ENCODE measurements around the gene USP21. TPM values are rescaled to one million over a fixed set of nuclear protein-coding genes. Genes with fewer than 3 reads are reported as not detected.
A peak's percentile ranks its signal among the peaks of the same experiment; 100 is the strongest.

USP21 gene
- total RNA-seq, 2 donors from 2014 or later = 35.9 to 37.0 TPM

DNA sequence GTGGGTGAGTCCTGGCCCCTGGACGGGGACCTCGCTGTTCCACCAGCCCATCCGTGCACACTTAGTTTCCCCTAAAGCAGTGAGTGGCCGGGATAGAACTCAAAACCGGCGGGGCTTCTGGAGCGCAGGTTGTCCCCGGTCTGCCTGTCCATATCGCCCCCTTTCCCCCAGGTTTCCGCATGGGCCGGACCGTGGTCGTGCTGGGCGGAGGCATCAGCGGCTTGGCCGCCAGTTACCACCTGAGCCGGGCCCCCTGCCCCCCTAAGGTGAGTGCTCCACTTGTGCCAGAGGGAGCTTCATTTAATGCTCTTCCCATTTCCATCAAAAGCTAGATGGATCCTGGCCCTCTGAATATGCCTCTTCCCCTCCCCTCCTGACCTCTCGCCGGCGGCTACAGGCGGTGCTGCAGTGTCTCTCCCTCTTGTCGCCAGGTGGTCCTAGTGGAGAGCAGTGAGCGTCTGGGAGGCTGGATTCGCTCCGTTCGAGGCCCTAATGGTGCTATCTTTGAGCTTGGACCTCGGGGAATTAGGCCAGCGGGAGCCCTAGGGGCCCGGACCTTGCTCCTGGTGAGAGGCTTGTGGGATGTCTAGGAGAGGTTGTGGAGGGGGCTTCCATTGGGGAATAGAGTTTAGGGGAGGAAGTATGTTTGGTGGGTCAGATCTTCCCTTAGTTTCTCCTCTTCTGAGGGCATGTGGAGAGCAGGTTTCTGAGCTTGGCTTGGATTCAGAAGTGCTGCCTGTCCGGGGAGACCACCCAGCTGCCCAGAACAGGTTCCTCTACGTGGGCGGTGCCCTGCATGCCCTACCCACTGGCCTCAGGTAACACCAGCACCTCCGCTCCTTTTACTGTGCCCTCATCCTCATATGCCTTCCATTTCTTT lies 7.6 kb downstream of the USP21 start:
- ATAC-seq = no peak
- H3K27ac Mint-ChIP-seq = peak overlapping the region; percentile 97
- peaks cover 38% of the 10 kb centered on the region for H3K4me1 Mint-ChIP-seq
- no peak for DNase-seq
- peak overlapping the region; percentile 94 for H3K4me3 Mint-ChIP-seq
- no peaks in the 10 kb centered on the region for H3K9me3 ChIP-seq (ENCODE audit: control insufficient read depth, low read length, poor library complexity, severe bottlenecking)
- H3K27me3 Mint-ChIP-seq = no peaks in the 10 kb centered on the region
- H3K36me3 Mint-ChIP-seq (ENCODE audit: low read depth) = peaks cover 9% of the 10 kb centered on the region

GRCh38 chr1:161168906-161169305 lies 9.6 kb downstream of the USP21 start:
- H3K4me1 Mint-ChIP-seq = peaks cover 41% of the 10 kb centered on the region
- peak overlapping the region; percentile 41 for H3K27ac Mint-ChIP-seq
- no peaks in the 10 kb centered on the region for H3K9me3 ChIP-seq (ENCODE audit: control insufficient read depth, low read length, poor library complexity, severe bottlenecking)
- ATAC-seq (no peak), DNase-seq (no peak)
- H3K4me3 Mint-ChIP-seq = peak overlapping the region; percentile 94
- no peaks in the 10 kb centered on the region for H3K27me3 Mint-ChIP-seq
- peaks cover 6% of the 10 kb centered on the region for H3K36me3 Mint-ChIP-seq (ENCODE audit: low read depth)

GRCh38 chr1:161171191-161171590 lies 11.9 kb downstream of the USP21 start:
- Mint-ChIP-seq H3K4me3 (peak overlapping the region; percentile 25), H3K4me1 (peaks cover 47% of the 10 kb centered on the region), H3K27ac (peak overlapping the region; percentile 87), H3K27me3 (no peaks in the 10 kb centered on the region), H3K36me3 (ENCODE audit: low read depth) (peaks cover 9% of the 10 kb centered on the region)
- H3K9me3 ChIP-seq (ENCODE audit: control insufficient read depth, low read length, poor library complexity, severe bottlenecking) = no peaks in the 10 kb centered on the region
- no peak for ATAC-seq
- DNase-seq = no peak

DNA sequence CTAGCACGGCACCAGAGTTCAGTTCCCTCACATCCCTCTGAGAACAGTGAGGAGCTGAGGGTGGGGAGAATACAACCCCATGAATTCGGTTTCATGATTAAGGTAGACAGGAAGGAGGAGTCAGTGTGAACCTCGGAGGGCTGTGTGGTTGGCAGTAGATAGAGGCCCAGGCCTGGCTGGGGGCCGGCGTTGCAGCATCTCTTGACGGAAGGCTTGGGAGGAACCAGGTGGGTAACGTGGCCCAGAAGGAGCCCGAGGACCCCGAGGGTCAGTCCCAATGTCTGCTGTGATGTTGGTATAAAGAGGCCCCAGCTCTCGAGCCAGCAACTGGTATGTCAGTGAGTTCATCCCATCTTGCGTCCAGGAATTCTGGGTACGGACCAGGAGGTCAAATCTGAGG lies 12.4 kb downstream of the USP21 start:
- H3K27ac Mint-ChIP-seq = peak overlapping the region; percentile 87
- peaks cover 9% of the 10 kb centered on the region for H3K36me3 Mint-ChIP-seq (ENCODE audit: low read depth)

DNA sequence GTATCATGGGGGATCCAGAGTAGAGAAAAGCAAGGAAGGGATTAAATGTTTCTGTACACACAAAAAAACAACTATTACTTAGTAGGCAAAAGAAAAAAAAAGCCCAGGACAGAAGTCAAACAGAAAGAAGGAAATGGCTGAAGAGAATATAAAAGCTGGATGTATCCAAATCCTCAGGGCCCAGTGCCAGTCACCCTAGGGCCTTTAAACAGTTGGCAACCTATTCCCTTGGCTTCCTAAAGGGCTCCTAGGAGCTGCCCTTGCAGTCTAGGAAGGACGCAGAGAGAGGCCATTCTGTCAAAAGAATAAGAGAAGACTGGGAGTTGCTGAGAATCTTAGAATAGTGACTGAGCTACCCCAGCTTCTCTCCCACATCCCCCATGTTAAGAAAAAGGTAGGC lies 13.0 kb downstream of the USP21 start:
- peaks cover 12% of the 10 kb centered on the region for H3K36me3 Mint-ChIP-seq (ENCODE audit: low read depth)
- H3K4me3 Mint-ChIP-seq = no peak overlapping the region
- H3K4me1 Mint-ChIP-seq = peaks cover 49% of the 10 kb centered on the region
- no peak for DNase-seq
- H3K27ac Mint-ChIP-seq = peak overlapping the region; percentile 87
- no peaks in the 10 kb centered on the region for H3K27me3 Mint-ChIP-seq
- ATAC-seq = no peak
- no peaks in the 10 kb centered on the region for H3K9me3 ChIP-seq (ENCODE audit: control insufficient read depth, low read length, poor library complexity, severe bottlenecking)

More for the DNA sequence above, 12.4 kb downstream of the USP21 start:
- no peak overlapping the region for H3K4me3 Mint-ChIP-seq
- no peaks in the 10 kb centered on the region for H3K27me3 Mint-ChIP-seq
- H3K4me1 Mint-ChIP-seq = peaks cover 49% of the 10 kb centered on the region
- H3K9me3 ChIP-seq (ENCODE audit: control insufficient read depth, low read length, poor library complexity, severe bottlenecking) = no peaks in the 10 kb centered on the region
- no peak for ATAC-seq
- no peak for DNase-seq

- H3K27me3 Mint-ChIP-seq = no peaks in the 10 kb centered on the region
- peak overlapping the region; percentile 87 for H3K27ac Mint-ChIP-seq
- peaks cover 52% of the 10 kb centered on the region for H3K4me1 Mint-ChIP-seq
- peaks cover 12% of the 10 kb centered on the region for H3K36me3 Mint-ChIP-seq (ENCODE audit: low read depth)
- ATAC-seq = no peak
- H3K4me3 Mint-ChIP-seq = no peak overlapping the region
- H3K9me3 ChIP-seq (ENCODE audit: control insufficient read depth, low read length, poor library complexity, severe bottlenecking) = no peaks in the 10 kb centered on the region
- DNase-seq = no peak
Measured at GRCh38 chr1:161172776-161173376, 13.6 kb downstream of the USP21 start.

- ATAC-seq (no peak), DNase-seq (no peak)
- no peaks in the 10 kb centered on the region for H3K9me3 ChIP-seq (ENCODE audit: control insufficient read depth, low read length, poor library complexity, severe bottlenecking)
- no peak overlapping the region for H3K4me3 Mint-ChIP-seq
- peaks cover 50% of the 10 kb centered on the region for H3K4me1 Mint-ChIP-seq
- peak overlapping the region; percentile 87 for H3K27ac Mint-ChIP-seq
- H3K36me3 Mint-ChIP-seq (ENCODE audit: low read depth) = peaks cover 12% of the 10 kb centered on the region
- H3K27me3 Mint-ChIP-seq = no peaks in the 10 kb centered on the region
Measured at GRCh38 chr1:161173711-161174110, 14.4 kb downstream of the USP21 start.

- ATAC-seq (no peak), DNase-seq (no peak)
- Mint-ChIP-seq H3K36me3 (ENCODE audit: low read depth) (peaks cover 12% of the 10 kb centered on the region), H3K27me3 (no peaks in the 10 kb centered on the region), H3K4me1 (peaks cover 51% of the 10 kb centered on the region), H3K27ac (peak overlapping the region; percentile 93), H3K4me3 (no peak overlapping the region)
- no peaks in the 10 kb centered on the region for H3K9me3 ChIP-seq (ENCODE audit: control insufficient read depth, low read length, poor library complexity, severe bottlenecking)
Measured at GRCh38 chr1:161174911-161175310, 15.6 kb downstream of the USP21 start.

GRCh38 chr1:161175771-161176453 lies 16.6 kb downstream of the USP21 start:
- Mint-ChIP-seq H3K4me3 (peak overlapping the region; percentile 100), H3K36me3 (ENCODE audit: low read depth) (peaks cover 12% of the 10 kb centered on the region), H3K4me1 (peaks cover 57% of the 10 kb centered on the region), H3K27ac (peak overlapping the region; percentile 93), H3K27me3 (no peaks in the 10 kb centered on the region)
- no peaks in the 10 kb centered on the region for H3K9me3 ChIP-seq (ENCODE audit: control insufficient read depth, low read length, poor library complexity, severe bottlenecking)
- ATAC-seq (no peak), DNase-seq (no peak)

GRCh38 chr1:161176468-161177111 lies 17.3 kb downstream of the USP21 start:
- Mint-ChIP-seq H3K27me3 (no peaks in the 10 kb centered on the region), H3K27ac (peak overlapping the region; percentile 93), H3K4me1 (peaks cover 55% of the 10 kb centered on the region), H3K4me3 (peak overlapping the region; percentile 100), H3K36me3 (ENCODE audit: low read depth) (peaks cover 10% of the 10 kb centered on the region)
- DNase-seq (no peak), ATAC-seq (no peak)
- H3K9me3 ChIP-seq (ENCODE audit: control insufficient read depth, low read length, poor library complexity, severe bottlenecking) = no peaks in the 10 kb centered on the region

DNA sequence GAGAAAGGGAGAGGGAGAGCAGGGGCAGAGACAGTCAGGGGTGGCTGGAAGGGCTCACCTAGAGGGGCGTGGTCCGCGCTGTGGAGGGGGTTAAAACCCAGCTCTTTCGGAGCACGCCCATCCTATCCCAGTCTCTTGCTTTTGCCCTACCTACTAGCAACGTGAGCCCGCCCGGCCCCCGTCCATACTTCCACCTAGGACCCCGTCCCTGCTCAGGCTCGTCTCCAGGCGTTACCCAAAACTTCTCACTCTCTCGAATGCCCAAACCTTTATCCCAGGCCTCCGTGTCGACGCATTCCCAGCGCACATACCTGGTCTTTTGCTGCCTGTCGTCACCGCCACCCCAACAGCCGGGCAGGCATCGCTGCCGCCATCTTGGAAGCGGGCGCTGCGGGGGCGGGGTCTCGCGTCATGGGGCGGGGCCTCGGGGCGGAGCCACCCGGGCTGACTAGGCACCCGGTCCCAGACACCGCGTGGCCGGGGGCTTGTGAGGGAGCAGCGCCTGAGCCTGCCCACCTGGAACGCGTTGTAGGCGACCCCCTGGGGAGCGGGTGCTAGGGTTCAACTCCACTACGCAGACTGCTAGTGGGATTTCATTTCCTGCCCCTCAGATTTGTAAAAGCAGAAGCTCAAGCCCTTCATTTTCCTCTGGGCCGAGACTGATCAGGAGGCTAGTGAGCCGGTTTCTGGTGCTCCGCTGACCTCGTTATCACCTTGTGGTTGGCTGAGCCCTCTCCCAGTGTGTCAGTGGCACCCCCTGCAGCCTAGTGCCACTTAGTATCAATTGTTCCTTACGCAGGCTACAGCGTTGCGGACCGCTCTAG lies 18.0 kb downstream of the USP21 start, which contains the start of gene B4GALT3:
TSS of gene B4GALT3 (minus strand) at position 396 of the 824 bp plus-strand sequence. CDS start 1,447 bp downstream, outside the sequence.
- ATAC-seq (peak; percentile 93), DNase-seq (peak; percentile 91 to 95 (median 93))
- H3K27ac Mint-ChIP-seq = peak within 1 kb of the TSS; percentile 93
- peak within 1 kb of the TSS; percentile 100 for H3K4me3 Mint-ChIP-seq
- no peaks in the 10 kb centered on the region for H3K9me3 ChIP-seq (ENCODE audit: control insufficient read depth, low read length, poor library complexity, severe bottlenecking)
- peaks cover 59% of the 10 kb centered on the region for H3K4me1 Mint-ChIP-seq
- peaks cover 10% of the 10 kb centered on the region for H3K36me3 Mint-ChIP-seq (ENCODE audit: low read depth)
- no peaks in the 10 kb centered on the region for H3K27me3 Mint-ChIP-seq

- H3K4me3 Mint-ChIP-seq = peak overlapping the region; percentile 100
- H3K4me1 Mint-ChIP-seq = peaks cover 57% of the 10 kb centered on the region
- peak overlapping the region; percentile 93 for H3K27ac Mint-ChIP-seq
- H3K27me3 Mint-ChIP-seq = no peaks in the 10 kb centered on the region
- DNase-seq (no peak), ATAC-seq (no peak)
- H3K9me3 ChIP-seq (ENCODE audit: control insufficient read depth, low read length, poor library complexity, severe bottlenecking) = no peaks in the 10 kb centered on the region
- peaks cover 10% of the 10 kb centered on the region for H3K36me3 Mint-ChIP-seq (ENCODE audit: low read depth)
Measured at GRCh38 chr1:161177936-161178244, 18.6 kb downstream of the USP21 start.
